B cell (primary cell): ENCODE measurements around the gene ROMO1. TPM values are rescaled to one million over a fixed set of nuclear protein-coding genes. Genes with fewer than 3 reads are reported as not detected.

ENCODE experiments used
- ATAC-seq: fragments of 200-7000 bp; cut with Tn5 transposase; one replicate; pipeline ENCODE4 v1.10.0; 2021; ENCODE audit warnings: low read depth, mild to moderate bottlenecking, moderate number of reproducible peaks, moderate library complexity
- CTCF ChIA-PET: fragments of 350-600 bp; sonication (Branson Sonifier 250); formaldehyde crosslinking; loops from one replicate; lab custom pipeline; 2021; ENCODE audit warnings: antibody characterized with exemption, inconsistent platforms; lab: Charles Lee
- POLR2A ChIA-PET: fragments of 350-600 bp; sonication (Branson Sonifier 250); formaldehyde crosslinking; loops from one replicate; lab custom pipeline; 2021; ENCODE audit warnings: antibody characterized with exemption; lab: Charles Lee
- DNase-seq: peaks from one replicate; pipeline ENCODE4 v3.0.0; 2013
- H2AFZ ChIP-seq: 2 replicates; pipeline ENCODE4 v1.6.1; 2012; ENCODE audit warnings: mild to moderate bottlenecking, low read depth, low read length; ENCODE audit not compliant: insufficient read depth, poor library complexity, severe bottlenecking
- H3K27ac ChIP-seq, 2 donors: 1 replicate in 1 of 2; 2 replicates in 1 of 2; pipeline ENCODE4 v1.5.1; 2012 to 2013; ENCODE audit warnings: low read length in 2 of 2, mild to moderate bottlenecking in 2 of 2, moderate library complexity in 1 of 2
- H3K27me3 ChIP-seq, 4 experiments: fragments of 200-600 bp in 1 of 4; sonication (generic) in 1 of 4; replicated peaks in 1 of 4; 1 replicate in 2 of 4; 2 replicates in 2 of 4; pipeline versions ENCODE4 v1.6.1 to v1.7.0; 2013 to 2016; ENCODE audit warnings: low read length in 3 of 4, mild to moderate bottlenecking in 2 of 4, mixed read lengths in 1 of 4, moderate library complexity in 1 of 4; ENCODE audit not compliant: insufficient read depth in 4 of 4, control insufficient read depth in 3 of 4; ENCODE audit errors: control extremely low read depth in 1 of 4
- H3K36me3 ChIP-seq, 2 experiments: replicated peaks in 1 of 2; 1 replicate in 1 of 2; 2 replicates in 1 of 2; pipeline versions ENCODE4 v1.6.1 to v1.7.1; 2013; ENCODE audit warnings: low read length in 1 of 2; ENCODE audit not compliant: insufficient read depth in 2 of 2, control insufficient read depth in 1 of 2; ENCODE audit errors: control extremely low read depth in 1 of 2, extremely low read depth in 1 of 2
- H3K4me1 ChIP-seq, 2 donors: fragments of 200-600 bp in 1 of 2; sonication (generic) in 1 of 2; 1 replicate in 1 of 2; 2 replicates in 1 of 2; pipeline versions ENCODE4 v1.5.1 to v1.6.1; 2013 to 2017; ENCODE audit warnings: low read length in 2 of 2; ENCODE audit not compliant: control insufficient read depth in 2 of 2, insufficient read depth in 2 of 2
- H3K4me2 ChIP-seq: replicated peaks from 2 replicates; pipeline ENCODE3; 2012; ENCODE audit warnings: mild to moderate bottlenecking, low read depth, low read length; ENCODE audit not compliant: poor library complexity, severe bottlenecking
- H3K4me3 ChIP-seq, 5 experiments: fragments of 200-600 bp in 1 of 5; sonication (generic) in 1 of 5; 1 replicate in 3 of 5; 2 replicates in 2 of 5; pipeline versions ENCODE4 v1.5.1 to v1.7.0; 2011 to 2016; ENCODE audit warnings: low read length in 4 of 5, mild to moderate bottlenecking in 4 of 5, low read depth in 2 of 5, control low read depth in 1 of 5, moderate library complexity in 1 of 5; ENCODE audit not compliant: insufficient read depth in 1 of 5; ENCODE audit errors: control extremely low read depth in 1 of 5, extremely low read depth in 1 of 5
- H3K79me2 ChIP-seq: fragments of 200-600 bp; sonication (generic); one replicate; pipeline ENCODE4 v1.6.0; 2016; ENCODE audit warnings: low read length; ENCODE audit not compliant: control insufficient read depth, insufficient read depth
- H3K9ac ChIP-seq: fragments of 200-600 bp; sonication (generic); 2 replicates; pipeline ENCODE4 v1.6.1; 2017; ENCODE audit warnings: mild to moderate bottlenecking, low read length, moderate library complexity
- H3K9me3 ChIP-seq, 3 donors: one replicate each; pipeline versions ENCODE4 v1.6.1 to v1.7.1; 2013; ENCODE audit warnings: low read length in 2 of 3; ENCODE audit not compliant: control insufficient read depth in 2 of 3, insufficient read depth in 1 of 3; ENCODE audit errors: control extremely low read depth in 1 of 3
- H4K20me1 ChIP-seq: 2 replicates; pipeline ENCODE4 v1.6.0; 2012; ENCODE audit warnings: mild to moderate bottlenecking, low read length; ENCODE audit not compliant: insufficient read depth, control insufficient read depth, poor library complexity, severe bottlenecking
- H3K27ac Mint-ChIP-seq: one replicate; pipeline ENCODE4 v1.8.0; 2021; ENCODE audit warnings: mixed read lengths
- H3K27me3 Mint-ChIP-seq: one replicate; pipeline ENCODE4 v1.8.0; 2021; ENCODE audit warnings: mixed read lengths
- H3K4me1 Mint-ChIP-seq: one replicate; pipeline ENCODE4 v1.8.0; 2021; ENCODE audit warnings: mixed read lengths
- H3K4me3 Mint-ChIP-seq: one replicate; pipeline ENCODE4 v1.8.0; 2021; ENCODE audit warnings: mixed read lengths
- H3K9me3 Mint-ChIP-seq: one replicate; pipeline ENCODE4 v1.8.0; 2022; ENCODE audit warnings: mixed read lengths; ENCODE audit not compliant: insufficient read depth
- EZH2 ChIP-seq: IDR thresholded peaks from 2 replicates; pipeline ENCODE4 v1.6.1; 2012; ENCODE audit warnings: borderline replicate concordance, low read depth, mild to moderate bottlenecking, moderate library complexity, low read length; ENCODE audit not compliant: insufficient read depth, poor library complexity, severe bottlenecking
- WGBS: methylation state at CpG from one replicate; pipeline ENCODE4 v1.1.5; 2013; ENCODE audit warnings: missing lambda C conversion rate; ENCODE audit not compliant: insufficient coverage; 5-methylcytosine and 5-hydroxymethylcytosine counted together
- intact Hi-C: fragments of 100-400 bp; cut with micrococcal nuclease; formaldehyde crosslinking; loops from one replicate; pipeline ENCODE4 v1.10.0; 2022
- polyA plus RNA-seq: library from polyadenylated mRNA; depleted of rRNA; stranded (reverse); fragments of >200 nt; gene quantifications from 2 replicates; pipeline ENCODE4 v1.2.3, GENCODE V29; 2012
- total RNA-seq, 2 donors: library from RNA; stranded (reverse); fragments of 120-200 nt in 1 of 2; gene quantifications; 1 replicate in 1 of 2; 2 replicates in 1 of 2; pipeline versions ENCODE4 v1.2.3 to v1.2.4, GENCODE V29; 2013 to 2022
- TF ChIP-seq, protein P1 (sequence below): fragments of 200-600 bp; IDR thresholded peaks from one replicate; pipeline ENCODE4 v1.8.0; 2022; ENCODE audit warnings: antibody characterized with exemption, mild to moderate bottlenecking

Gene ROMO1
- total and polyA plus RNA-seq, 2 donors (not counting 1 experiment from before 2014, with no cell fraction given), result 38.1 to 145 TPM

DNA sequence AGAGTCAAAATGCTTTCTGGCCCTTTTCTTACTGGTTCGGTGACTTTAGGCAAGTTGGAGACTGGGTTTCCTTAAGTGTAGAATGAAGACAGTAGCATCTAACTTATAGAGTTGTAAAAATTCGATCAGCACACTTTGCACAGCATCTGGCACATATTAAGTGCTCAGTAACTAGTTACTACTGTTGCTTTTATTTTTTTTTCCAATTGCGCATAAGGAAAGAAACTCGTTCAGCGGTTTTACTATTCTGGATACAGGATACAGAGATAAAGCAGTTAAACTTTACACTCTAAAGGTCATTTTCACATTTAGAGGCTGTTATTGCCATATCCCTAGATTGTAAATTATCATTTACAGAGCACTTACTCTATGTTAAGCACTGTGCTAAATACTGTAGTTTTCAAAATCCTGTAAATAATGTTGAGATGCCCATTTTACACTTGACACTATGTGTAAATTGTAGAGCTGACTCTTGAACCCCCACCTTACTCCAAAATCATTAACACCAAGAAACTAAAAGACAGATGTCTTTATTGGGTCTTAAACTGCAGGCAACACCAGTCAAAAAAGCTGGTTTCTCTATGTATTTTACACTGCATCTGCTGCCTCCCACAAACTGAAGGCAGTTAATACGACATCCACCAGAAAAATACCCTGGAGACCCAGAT is 886 bp downstream of the ROMO1 start:
- Mint-ChIP-seq H3K9me3 (no peaks in the 10 kb centered on the region), H3K27ac (peak overlapping the region; percentile 97), H3K27me3 (no peaks in the 10 kb centered on the region), H3K4me3 (peak overlapping the region; percentile 85), H3K4me1 (peaks cover 33% of the 10 kb centered on the region)
- peak; percentile 27 for DNase-seq
- Histone ChIP-seq H3K4me3 (peak overlapping the region; percentile 69 to 98 (median 91)), H3K79me2 (peaks cover 24% of the 10 kb centered on the region), H3K27me3 (no peaks in the 10 kb centered on the region), H3K4me1 (peaks cover 17 to 23% of the 10 kb centered on the region in 2 donors), H3K27ac (peak overlapping the region; percentile 84 to 96), H3K36me3 (peaks cover 13 to 39% of the 10 kb centered on the region in 2 experiments), H3K9ac (peak overlapping the region; percentile 100), H2AFZ (peak overlapping the region; percentile 100), H3K4me2 (peak overlapping the region; percentile 99), H3K9me3 (no peaks in the 10 kb centered on the region), H4K20me1 (peaks cover 14% of the 10 kb centered on the region)
- ChIA-PET CTCF (interaction anchor here (1.1 to 2.0 kb wide), 6 partner anchors 34 to 122 kb away, joined by 3 to 10 read pairs (median 4); partner anchors contain the start of gene RBM39), POLR2A (interaction anchor here (0.9 to 2.4 kb wide), 4 partner anchors 10 to 85 kb away, joined by 3 to 18 read pairs (median 5); partner anchors contain the start of genes PHF20, RBM39 and SPAG4)
- intact Hi-C loops, result loop anchor here (1.0 to 5.0 kb wide), 7 partner anchors 36 to 245 kb away; partner anchors contain the start of genes CEP250, CPNE1, PHF20 and RBM12
- TF ChIP-seq, protein P1, sequence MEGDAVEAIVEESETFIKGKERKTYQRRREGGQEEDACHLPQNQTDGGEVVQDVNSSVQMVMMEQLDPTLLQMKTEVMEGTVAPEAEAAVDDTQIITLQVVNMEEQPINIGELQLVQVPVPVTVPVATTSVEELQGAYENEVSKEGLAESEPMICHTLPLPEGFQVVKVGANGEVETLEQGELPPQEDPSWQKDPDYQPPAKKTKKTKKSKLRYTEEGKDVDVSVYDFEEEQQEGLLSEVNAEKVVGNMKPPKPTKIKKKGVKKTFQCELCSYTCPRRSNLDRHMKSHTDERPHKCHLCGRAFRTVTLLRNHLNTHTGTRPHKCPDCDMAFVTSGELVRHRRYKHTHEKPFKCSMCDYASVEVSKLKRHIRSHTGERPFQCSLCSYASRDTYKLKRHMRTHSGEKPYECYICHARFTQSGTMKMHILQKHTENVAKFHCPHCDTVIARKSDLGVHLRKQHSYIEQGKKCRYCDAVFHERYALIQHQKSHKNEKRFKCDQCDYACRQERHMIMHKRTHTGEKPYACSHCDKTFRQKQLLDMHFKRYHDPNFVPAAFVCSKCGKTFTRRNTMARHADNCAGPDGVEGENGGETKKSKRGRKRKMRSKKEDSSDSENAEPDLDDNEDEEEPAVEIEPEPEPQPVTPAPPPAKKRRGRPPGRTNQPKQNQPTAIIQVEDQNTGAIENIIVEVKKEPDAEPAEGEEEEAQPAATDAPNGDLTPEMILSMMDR, result no peak
- no peak for TF ChIP-seq EZH2
- WGBS, result 17% methylated on average over 1 of the region's 6 CpGs
- ATAC-seq, result no peak
